Endothelial cell of umbilical vein (primary cell): ENCODE results near the gene SP3.

Experiments used
- CTCF ChIP-seq, 2 donors: IDR thresholded peaks; 1 replicate in 1 of 2; 2 replicates in 1 of 2; pipeline ENCODE4 v1.5.1; 2011; ENCODE audit warnings: low read length in 2 of 2, mild to moderate bottlenecking in 2 of 2, moderate library complexity in 2 of 2, control low read depth in 1 of 2, inconsistent platforms in 1 of 2, low read depth in 1 of 2; ENCODE audit not compliant: insufficient read depth in 1 of 2; ENCODE audit errors: extremely low read depth in 1 of 2
- EZH2 ChIP-seq: IDR thresholded peaks from 2 replicates; pipeline ENCODE4 v1.6.1; 2012; ENCODE audit warnings: borderline replicate concordance, low read depth, mild to moderate bottlenecking, moderate library complexity, low read length, inconsistent platforms; ENCODE audit not compliant: severe bottlenecking
- MAX ChIP-seq: IDR thresholded peaks from 2 replicates; pipeline ENCODE4 v1.6.1; 2011; ENCODE audit not compliant: insufficient read depth, insufficient read length
- POLR2A ChIP-seq: IDR thresholded peaks from 2 replicates; pipeline ENCODE4 v1.6.1; 2012; ENCODE audit warnings: low read depth, mild to moderate bottlenecking, control low read depth, low read length
- POLR2AphosphoS5 ChIP-seq: IDR thresholded peaks from 2 replicates; pipeline ENCODE4 v1.6.1; 2012; ENCODE audit warnings: low read depth, mild to moderate bottlenecking, control low read depth, low read length, moderate library complexity; ENCODE audit not compliant: insufficient read depth

GRCh38 chr2:173965372-173966025, at the start of gene SP3:
- peak; percentile 90 for TF ChIP-seq POLR2A
- TF ChIP-seq POLR2AphosphoS5 = peak; percentile 94
- TF ChIP-seq CTCF (IDR thresholded peaks at IDR 0.05; ENCODE audit: extremely low read depth in 1 of 2, insufficient read depth in 1 of 2, low read depth in 1 of 2, low read length in 2 of 2) = no peak
- no peak for TF ChIP-seq EZH2
- TF ChIP-seq MAX = no peak
